ENCODE data around the gene MTF2. TPM values are rescaled to one million over a fixed set of nuclear protein-coding genes. Genes with fewer than 3 reads are reported as not detected.

The MTF2 gene
- total and polyA plus RNA-seq, 8 donors, result 6.5 to 16.2 (median 8.7) TPM

- DNase-seq, result no peak
- intact Hi-C loops (cut with DNase I), result no loop called here
- Histone ChIP-seq H3K4me3 (no peak overlapping the region), H3K9me3 (no peaks in the 10 kb centered on the region), H3K27ac (no peak overlapping the region), H3K4me1 (peaks cover 3 to 15% (median 15%) of the 10 kb centered on the region in 3 donors), H3K27me3 (no peaks in the 10 kb centered on the region), H3K36me3 (no peaks in the 10 kb centered on the region)
- TF ChIP-seq CTCF (IDR thresholded peaks at IDR 0.05), result no peak
- no peak for FAIRE-seq
- ATAC-seq, result no peak
These were observed 2.6 kb downstream of the MTF2 start for GRCh38 chr1:93081716-93082115.

DNA sequence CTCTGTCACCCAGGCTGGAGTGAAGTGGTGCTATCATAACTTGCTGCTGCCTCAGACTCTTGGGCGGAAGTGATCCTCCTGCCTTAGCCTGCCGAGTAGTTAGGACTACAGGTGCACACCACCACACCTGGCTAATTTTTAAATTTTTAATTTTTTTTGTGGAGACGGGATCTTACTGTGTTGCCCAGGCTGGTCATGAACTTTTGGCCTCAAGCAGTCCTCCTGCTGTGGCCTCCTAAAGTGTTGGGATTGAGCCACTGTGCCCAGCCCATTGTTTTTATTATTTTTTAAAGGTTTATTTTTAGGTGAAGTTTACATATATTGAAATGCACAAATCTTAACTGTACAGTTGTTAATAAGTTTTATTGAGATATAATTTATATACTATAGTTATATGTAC is 3.2 kb downstream of the MTF2 start:
- WGBS, 2 donors, result 91 to 92% methylated on average over 3 of the region's 3 CpGs
- no peaks in the 10 kb centered on the region for H3K27me3 ChIP-seq
- intact Hi-C loops (cut with DNase I), result no loop called here
- ATAC-seq (no peak), FAIRE-seq (no peak), DNase-seq (no peak)
- no peak overlapping the region for H3K27ac ChIP-seq
- no peaks in the 10 kb centered on the region for H3K9me3 ChIP-seq
- H3K4me1 ChIP-seq, result peaks cover 3 to 15% (median 15%) of the 10 kb centered on the region in 3 donors
- H3K36me3 ChIP-seq, result no peaks in the 10 kb centered on the region
- TF ChIP-seq CTCF (IDR thresholded peaks at IDR 0.05), result no peak
- H3K4me3 ChIP-seq, result no peak overlapping the region

- Histone ChIP-seq H3K27me3 (no peaks in the 10 kb centered on the region), H3K27ac (no peak overlapping the region), H3K36me3 (no peaks in the 10 kb centered on the region), H3K9me3 (no peaks in the 10 kb centered on the region), H3K4me3 (no peak overlapping the region), H3K4me1 (peaks cover 3 to 15% (median 9%) of the 10 kb centered on the region in 3 donors)
- no peak for TF ChIP-seq CTCF (IDR thresholded peaks at IDR 0.05)
- FAIRE-seq (no peak), ATAC-seq (no peak), DNase-seq (no peak)
- WGBS, 2 donors, result 97 to 99% methylated on average over 2 of the region's 2 CpGs
- intact Hi-C loops (cut with DNase I), result no loop called here
These were observed 4.9 kb downstream of the MTF2 start for GRCh38 chr1:93083979-93084378.

DNA sequence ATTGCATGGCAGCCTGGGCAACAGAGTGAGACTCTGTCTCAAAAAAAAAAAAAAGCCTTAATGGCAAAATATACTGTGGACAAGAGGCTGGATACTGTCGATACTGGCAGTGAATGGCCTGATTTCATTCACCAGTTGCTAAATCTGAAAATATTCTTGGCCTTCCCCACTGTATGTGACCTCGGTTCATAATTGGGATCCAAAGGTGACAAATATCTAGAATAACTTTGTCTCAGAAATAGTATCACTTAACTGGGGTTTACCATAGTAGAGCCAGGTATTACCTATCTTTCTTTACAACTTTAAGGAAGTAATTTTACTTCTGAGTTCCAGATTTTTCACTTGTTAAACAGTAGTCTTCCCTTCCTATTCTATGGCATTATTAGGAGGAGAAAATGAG is 8.4 kb downstream of the MTF2 start:
- H3K36me3 ChIP-seq, result no peaks in the 10 kb centered on the region
- H3K4me3 ChIP-seq, result no peak overlapping the region
- DNase-seq (no peak), FAIRE-seq (no peak), ATAC-seq (no peak)
- H3K27ac ChIP-seq, result no peak overlapping the region
- intact Hi-C loops (cut with DNase I), result no loop called here
- 83 to 85% methylated on average over 2 of the region's 2 CpGs for WGBS, 2 donors
- H3K4me1 ChIP-seq, result no peaks in the 10 kb centered on the region
- no peaks in the 10 kb centered on the region for H3K9me3 ChIP-seq
- TF ChIP-seq CTCF (IDR thresholded peaks at IDR 0.05), result no peak
- no peaks in the 10 kb centered on the region for H3K27me3 ChIP-seq

DNA sequence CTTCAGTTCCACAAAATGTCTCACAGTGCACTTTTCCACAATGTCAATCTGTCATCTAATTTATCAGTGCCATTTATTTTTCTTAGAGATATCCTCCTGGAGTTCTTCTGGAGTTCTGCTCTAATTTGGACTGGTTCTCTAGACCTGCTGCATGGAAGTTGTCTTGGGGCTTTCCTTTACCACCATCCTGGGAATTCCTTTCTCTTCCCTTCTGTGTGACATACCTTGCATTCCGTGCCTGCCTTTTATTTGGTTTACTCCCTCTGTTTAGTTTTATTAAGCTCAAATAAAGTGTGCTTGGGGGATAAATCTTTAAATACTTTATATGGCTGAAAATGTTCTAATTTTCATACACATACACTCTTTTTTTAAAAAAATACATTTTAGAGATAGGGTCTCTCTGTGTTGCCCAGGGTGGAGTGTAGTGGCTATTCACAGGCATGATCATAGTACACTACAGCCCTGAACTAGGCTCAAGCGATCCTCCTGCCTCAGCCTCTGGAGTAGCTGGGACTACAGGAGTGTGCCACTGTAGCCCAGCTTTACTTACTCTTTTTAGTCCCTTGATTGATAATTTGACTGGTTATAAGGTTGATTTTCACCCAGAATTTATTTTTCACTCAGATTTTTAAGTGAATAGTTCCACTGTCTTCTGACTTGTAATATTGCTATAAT is 14.4 kb downstream of the MTF2 start:
- H3K4me3 ChIP-seq, result no peak overlapping the region
- peaks cover 0 to 11% (median 0%) of the 10 kb centered on the region in 3 donors for H3K4me1 ChIP-seq
- H3K9me3 ChIP-seq, result no peaks in the 10 kb centered on the region
- no peaks in the 10 kb centered on the region for H3K27me3 ChIP-seq
- no peak overlapping the region for H3K27ac ChIP-seq
- no peak for FAIRE-seq
- DNase-seq, result no peak
- H3K36me3 ChIP-seq, result no peaks in the 10 kb centered on the region
- 78 to 80% methylated on average over 2 of the region's 2 CpGs for WGBS, 2 donors
- intact Hi-C loops (cut with DNase I), result no loop called here
- ATAC-seq, result no peak
- TF ChIP-seq CTCF (IDR thresholded peaks at IDR 0.05), result no peak
